Cortex of kidney (tissue), 1 donor: Measurements from ENCODE around the gene APBB1.
"Not testable (repeated sequence)": the region's sequence is repeated elsewhere in the genome, so short reads cannot be mapped to it uniquely, and the experiment has no call there.

Experiments used
- DNase-seq: peaks from one replicate; lab custom pipeline; 2025; lab: John Stamatoyannopoulos, UW

Gene APBB1

DNA sequence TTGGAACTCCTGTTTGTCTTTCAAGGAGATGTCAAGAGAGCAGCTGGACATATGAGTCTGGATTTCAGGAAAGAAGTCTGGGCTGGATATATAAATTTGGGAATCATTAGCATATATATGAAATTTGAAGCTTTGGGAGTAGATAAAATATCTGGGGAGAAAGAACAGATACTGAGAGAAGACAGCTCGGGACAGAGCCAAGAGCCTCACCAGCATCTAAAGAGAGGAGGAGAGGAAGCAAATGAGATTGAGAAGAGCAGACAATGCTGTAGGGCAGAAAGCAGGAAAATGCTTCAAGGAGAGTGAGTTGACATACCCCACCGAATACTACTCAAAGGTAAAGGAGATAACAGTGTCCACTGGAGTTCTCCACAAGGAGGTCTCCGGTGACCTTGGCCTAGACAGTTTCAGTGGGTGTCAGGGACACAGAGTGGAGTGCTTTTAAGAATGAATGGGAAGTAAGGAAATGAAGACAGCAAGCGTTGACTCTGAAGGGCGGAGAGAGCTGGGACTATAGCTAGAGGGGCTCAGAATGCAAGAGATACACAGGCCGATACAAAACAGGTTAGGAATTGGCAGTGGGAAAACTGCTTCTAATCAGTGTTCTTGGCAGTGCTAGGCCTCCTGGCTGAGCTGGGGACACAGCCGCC, 862 bp downstream of the APBB1 start:
- no peak for DNase-seq

DNA sequence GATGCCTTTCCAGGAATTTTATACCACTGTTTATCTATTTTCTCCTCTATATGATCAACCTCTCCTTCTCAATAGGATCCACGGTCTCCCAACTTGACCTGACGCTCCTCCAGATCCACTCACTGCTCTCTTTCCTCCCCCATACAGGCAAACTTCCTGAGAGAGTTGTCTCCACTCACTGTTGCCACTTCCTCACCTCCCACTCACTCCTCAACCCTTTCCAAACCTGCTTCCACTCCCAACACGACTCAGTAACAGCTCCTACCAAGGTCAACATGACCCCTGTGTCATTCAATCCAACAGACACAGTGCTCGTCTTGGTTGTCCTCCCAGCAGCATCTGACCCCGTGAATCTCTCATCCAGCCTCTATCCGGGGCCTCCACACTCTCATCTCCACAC, 3.1 kb downstream of the APBB1 start:
- DNase-seq = no peak

DNA sequence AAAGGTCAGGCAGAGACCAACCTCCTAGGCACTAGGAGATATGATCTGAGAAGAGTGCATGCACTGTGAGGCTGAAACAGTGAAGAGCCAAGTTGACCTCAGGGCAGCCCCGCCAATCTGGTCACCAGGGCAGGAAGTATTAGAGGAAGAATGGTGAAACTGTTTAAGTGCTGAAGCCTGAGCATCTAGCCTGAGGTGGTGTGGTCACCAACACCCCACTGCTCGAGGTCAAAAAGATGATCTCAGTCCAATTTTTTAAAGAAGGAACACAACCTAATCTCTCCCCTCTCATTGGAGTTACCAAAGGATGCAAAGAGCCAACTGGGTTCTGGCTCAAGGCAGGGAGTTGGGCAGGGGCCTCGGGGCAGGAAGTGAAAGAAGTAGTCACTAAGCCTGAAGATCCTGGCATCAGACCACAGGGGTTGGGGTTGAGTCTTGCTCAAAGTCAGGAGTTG, 4.0 kb downstream of the APBB1 start:
- DNase-seq = no peak

DNA sequence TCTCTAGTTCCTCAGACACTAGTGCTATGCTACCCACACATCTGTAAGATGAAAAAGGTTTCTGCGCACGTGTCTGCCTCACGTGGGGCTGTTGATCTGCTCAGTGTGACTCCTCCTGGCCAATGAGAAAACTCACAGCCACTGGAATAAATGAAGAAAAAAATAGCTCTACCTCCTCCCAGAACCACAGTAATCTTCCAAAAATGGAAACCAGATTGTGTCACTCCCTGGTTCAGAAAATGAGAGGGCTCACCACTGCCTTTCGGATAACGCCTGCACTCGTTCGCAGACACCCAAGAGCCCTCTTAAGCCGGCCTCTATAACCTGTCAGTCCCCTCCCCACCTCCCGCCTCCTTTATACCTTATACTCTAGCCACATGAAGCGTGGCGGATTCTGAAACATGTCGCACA, 5.1 kb downstream of the APBB1 start:
- DNase-seq = no peak

DNA sequence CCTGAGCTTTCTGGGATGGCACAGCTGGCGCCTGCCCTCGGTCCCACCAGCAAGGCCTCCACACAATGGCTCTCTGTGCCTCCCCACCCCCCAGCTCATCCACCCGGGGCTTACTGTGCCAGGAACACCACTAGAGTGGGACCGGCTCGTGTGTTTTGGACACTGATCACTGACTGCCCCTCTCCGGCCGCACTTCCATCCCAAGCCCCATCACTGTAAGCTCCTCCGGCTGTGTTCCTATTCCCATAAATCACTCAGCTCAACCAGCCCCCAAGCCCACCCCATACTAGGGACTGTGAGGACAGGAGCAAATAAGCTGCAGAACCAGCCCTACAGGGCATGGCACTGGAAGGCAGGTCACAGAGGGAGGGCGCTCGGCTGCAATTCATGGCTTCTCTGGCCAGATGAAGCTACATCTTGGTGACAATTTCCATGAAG, 7.3 kb downstream of the APBB1 start:
- no peak for DNase-seq

DNA sequence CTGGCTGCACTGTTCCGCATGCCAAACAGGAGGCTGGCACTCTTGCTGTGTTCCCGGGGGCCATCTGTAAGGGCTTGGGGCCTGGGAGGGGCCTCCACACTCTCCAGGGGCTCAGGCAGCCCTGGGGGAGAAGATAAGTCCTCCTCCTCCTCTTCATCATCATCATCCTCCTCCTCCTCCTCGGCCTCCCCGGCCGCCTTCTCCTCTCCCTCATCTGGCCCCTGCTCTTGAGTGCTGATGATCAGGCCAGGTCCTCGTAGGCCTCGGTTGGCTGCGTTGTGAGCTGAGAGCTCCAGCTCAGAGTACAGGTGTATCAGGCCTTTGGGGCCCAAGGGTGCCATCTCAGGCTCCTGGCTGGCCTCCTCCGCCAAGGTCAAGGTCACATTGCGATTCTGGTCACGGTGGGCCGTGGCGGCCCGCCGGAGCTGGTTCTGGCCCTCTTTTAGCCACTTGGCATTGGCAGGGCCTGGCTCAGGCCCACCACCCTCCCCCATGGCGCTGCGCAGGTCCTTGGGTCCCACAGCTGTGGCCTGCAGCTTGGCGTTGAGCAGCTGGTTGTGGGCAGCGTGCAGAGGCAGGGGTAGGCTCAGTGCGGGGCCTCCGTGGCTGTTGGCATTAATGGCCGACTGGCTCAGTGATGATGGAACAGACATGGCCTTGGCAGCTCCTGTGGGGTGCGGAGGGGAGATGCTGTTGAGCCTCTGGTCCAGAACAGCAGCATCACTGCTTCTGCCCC, 8.0 kb downstream of the APBB1 start:
- no peak for DNase-seq

DNA sequence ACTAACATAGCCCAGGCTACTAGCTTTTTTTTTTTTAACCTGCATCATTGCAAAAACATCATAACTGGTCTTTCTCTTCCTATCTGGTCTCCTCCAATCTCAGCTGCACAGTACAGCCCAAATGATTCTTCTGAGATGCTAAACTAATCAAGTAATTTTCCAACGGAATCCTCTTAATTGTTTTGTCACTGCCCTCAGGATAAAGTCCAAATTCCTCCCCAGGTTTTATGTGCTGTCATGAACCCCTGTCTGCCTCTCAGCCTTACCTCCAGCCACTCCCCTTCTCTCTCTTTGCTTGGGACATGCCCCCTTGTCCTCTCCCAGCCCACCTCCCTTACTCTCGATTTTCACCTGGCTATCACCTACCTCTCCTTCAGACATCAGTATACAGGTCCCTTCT, 12.5 kb downstream of the APBB1 start:
- no peak for DNase-seq

DNA sequence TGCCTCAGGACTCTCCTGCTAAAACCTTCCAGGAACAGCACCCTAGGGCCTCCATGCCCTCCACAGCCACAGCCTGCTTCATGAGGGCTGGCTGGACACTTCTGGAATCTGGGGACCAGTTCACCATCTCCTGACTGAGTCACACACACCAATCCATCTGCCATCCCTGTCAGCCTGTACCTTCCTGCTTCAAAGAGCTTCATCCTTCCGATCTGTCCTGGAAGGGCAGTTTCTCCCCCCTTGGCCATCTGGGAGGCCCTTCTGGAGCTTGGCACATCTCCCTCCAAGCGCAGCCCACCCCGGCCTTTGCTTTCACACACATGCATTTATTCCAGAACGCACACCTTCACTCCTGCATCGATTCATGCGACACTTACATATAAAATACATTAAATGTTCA, 13.0 kb downstream of the APBB1 start:
- no peak for DNase-seq

DNA sequence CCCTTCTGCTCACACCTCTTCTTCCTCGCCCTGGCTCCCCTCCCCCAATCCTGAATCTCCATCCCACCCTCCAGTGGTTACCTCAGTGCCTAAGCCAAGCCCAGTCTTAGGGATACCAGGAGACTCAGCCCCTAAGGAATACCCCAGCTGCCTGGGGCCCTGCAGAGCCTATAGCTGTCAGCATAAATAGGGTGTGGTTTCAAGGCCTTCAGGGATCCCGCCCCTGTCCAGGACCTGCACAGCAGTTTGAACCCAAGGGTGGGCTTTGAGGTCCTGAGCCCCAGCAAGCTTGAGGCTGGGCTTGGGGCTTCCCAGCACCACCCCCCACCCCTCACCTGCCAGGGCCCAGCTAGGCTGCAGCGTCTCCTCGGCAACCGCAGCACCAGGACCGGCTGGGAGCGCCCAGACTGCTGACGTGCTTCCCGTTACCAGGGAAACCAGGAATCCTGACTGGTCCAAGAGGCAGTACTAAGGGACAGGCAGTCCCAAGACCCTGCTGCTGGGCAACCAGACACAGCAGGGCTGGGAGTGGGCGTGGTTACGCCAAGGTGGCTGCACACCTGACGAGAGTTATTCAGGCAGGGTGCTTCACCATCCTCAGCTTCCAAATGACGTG, 13.7 kb downstream of the APBB1 start:
- no peak for DNase-seq

DNA sequence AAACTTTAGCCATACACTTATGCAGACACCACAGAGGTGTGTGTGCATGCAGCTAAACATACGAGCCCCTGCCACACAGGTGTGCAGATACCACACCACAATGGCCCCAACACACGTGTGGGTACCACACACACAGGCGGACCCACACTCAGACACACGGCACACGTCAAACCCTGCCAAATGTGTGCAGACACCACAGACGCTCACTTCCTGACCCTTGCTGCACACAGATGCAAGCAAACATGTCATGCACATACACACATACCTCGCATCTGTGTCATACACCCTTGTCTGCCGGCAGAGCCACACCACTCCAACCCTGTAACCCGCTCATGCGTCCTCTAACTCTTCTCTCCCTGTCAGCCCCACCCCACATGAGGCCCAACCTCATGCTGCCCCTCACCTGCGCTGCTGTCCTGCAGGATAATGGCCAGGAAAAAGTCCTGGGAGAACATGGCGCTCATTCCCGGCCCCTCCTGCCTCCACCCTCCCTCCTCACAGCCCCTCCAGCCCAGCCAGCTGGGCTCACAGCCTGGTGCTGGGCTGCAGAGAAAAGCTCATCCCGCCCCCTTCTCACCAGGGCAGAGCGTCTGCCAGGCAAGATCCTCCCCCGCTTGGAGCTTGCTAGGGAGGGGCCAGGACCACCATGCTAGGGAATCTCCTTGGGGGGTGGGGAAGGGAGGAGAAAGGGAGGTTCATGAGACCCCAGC, 14.4 kb downstream of the APBB1 start:
- DNase-seq = no peak

DNA sequence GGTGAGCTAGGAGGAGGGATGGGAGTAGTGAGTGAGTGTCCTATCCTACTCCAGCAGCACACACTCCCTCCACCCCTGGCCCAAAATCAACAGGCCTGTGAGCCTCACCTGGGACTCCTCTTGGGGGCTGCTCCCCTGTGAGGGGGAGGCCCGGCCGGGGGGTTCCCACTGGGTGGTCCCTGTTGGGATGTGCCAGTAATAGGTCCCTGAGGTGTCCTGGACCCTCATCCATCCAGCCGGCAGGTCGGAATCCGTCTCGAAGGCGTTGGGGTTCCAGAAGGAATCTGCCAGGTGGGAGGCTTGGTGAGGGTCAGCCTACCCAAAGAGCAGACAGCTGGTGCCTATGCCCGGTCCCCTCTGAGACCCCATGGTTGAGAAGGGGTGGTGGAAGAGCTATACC, 15.4 kb downstream of the APBB1 start:
- DNase-seq = no peak

DNA sequence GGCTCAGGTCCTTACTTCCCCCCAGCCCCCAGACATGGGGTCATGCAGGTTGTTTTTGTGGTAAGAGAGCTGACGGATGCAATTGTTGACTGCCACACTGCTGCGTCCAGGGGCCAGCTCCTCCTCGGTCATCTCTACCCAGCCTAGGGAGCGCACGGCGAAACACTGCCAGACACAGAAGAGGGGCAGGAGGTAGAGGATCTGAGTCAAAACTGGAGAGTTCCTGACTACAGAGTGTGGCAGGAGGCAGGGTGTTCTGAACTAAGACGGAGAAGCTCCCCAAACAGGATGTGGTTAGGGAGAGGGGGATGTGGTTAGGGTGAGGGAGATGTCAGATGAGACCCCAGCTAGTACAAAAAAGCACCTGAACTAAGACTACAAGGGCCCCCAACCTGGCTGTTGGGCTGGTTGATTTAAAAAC, 16.3 kb downstream of the APBB1 start:
- DNase-seq = no peak

DNA sequence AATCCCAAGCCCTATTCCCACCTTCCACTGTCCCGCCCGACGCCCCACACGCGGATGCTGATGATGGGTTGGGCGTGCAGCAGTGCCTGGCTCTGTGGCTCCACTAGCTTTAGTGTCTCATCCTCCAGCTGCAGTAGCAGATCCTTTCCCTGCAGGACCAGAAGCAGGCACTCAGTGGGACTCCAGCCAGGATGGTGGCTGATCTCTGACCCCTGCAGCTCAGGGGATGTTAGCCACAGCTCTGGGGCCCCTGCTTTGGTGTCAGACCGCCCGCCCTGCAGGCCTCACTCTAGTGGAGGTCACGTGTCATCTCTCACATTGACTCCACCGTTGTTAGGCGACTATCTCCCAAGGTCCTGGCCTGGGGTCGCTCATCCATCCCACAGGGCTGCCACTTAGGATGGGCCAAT, 16.8 kb downstream of the APBB1 start:
- no peak for DNase-seq

DNA sequence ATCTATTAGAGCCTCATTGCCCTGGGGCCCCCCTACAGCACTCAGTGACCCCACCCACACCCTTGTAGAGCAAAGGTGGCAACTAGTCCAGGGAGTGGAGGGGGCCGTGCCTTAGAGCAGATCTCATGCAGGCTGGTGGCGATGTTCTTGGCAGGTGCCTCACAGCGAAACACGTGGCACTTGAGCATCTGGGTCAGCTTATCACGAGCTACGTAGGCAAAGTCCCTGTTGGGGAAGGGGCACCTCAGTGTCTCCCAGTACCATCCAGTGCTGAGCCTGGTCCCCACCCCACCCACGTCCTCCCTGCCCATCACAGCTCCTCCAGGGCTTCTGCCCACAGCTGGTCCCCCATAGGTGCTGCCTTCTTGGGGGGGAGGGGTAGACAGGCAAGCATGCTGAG, 17.4 kb downstream of the APBB1 start:
- no peak for DNase-seq

DNA sequence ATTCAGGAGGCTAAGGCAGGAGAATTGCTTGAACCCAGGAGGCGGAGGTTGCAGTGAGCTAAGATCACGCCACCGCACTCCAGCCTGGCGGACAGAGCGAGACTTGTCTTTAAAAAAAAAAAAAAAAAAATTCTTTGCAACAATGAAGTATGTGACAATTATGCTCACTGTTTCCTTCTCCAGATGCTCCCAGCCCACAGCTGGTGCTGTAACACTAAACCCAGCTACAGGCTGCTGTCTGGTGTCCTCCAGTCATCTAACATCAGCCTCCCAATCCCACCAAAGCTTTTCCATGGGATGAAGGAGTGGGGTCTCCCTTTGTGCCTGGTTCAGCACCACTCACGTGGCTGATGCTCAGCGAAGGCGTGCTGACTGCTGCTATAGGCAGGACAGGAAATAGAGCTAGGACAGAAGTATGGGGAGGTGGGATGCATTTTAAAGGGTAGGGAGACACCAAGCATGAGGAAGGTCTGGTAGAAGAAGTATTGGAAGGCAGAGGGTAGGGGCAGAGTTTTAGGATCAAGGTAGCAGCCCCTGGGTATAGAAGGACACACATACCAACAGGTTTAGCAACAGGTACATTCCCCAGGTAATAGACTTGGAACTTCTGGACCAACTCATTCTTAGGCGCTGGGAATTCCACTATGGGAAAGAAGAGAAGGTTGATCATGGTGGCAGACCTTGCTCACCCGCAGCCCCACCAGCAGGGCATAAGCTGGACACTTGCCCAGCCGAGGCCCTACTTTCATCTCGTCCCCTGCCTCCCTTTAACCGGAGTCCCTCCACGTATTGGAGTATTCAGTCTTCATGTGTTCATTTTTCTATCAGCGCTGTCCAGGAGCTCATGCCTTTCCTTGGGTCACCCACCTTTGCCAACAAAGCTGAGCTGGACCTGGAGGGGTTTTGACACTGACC, 18.2 kb downstream of the APBB1 start:
- DNase-seq = no peak

DNA sequence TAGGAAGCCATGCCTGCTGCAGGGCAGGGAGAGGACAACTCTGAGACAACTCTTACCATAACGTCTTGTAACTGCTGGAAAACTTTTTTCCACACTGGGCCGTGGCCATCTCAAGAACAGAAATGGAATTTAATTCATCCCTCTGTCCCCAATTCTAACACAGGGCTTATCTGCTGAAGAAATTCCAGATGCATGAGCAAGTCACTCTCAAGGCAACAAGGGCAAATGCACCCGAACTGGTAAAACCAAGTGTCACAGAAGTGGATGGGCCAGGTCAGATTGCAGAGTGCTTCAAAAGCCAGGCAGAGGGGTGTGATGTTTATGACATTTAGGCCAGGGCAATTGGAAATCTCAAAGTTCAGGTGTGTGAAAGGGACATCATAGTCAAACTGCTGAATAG, 21.3 kb downstream of the APBB1 start:
- DNase-seq = no peak

DNA sequence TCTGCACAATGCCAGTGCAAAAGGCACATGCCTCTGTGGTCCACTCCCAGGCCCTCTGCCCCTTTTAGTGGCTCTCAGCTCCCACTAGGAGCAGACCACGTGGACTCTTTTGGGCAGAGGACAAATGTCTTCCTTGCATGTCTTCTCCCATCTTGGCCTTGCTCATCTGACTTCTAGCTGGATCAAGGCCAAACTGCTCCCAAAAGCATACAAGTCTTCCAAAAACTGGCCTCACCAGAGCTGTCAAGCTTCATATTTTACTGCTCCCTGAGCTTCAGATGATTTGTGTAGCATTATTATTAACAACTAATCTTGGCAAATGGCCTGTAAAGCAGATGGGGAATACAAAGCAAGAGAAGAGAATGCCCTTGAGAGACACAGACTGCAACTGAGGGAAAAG, 21.7 kb downstream of the APBB1 start:
- DNase-seq = no peak

DNA sequence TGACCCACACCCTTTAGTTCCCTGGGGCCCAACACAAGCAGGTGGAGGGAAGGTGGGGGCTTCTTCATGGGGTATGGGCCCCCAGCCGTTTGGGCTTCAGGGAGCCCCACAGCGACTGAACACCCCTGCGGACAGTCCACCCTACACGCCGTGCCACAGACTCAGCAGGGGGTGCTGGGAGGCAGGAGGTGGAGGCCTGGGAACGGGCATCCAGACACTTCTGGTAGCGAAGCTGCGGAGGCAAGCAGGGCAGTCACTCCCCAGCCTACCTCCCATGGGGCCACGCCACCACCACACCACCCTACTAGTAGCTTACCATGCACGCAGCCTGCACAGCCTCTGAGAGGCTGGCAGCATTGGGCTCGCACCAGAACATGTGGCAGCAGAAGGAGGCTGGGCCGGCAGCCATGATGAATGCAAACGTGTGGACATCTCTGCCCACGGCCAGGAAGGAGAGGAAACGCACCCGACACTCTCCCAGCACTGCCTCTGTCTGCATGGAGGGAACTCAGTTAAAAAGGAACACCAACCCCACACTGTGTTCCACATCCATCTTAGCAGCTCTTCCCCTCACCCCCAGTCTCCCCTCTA, 23.3 kb downstream of the APBB1 start:
- no peak for DNase-seq

DNA sequence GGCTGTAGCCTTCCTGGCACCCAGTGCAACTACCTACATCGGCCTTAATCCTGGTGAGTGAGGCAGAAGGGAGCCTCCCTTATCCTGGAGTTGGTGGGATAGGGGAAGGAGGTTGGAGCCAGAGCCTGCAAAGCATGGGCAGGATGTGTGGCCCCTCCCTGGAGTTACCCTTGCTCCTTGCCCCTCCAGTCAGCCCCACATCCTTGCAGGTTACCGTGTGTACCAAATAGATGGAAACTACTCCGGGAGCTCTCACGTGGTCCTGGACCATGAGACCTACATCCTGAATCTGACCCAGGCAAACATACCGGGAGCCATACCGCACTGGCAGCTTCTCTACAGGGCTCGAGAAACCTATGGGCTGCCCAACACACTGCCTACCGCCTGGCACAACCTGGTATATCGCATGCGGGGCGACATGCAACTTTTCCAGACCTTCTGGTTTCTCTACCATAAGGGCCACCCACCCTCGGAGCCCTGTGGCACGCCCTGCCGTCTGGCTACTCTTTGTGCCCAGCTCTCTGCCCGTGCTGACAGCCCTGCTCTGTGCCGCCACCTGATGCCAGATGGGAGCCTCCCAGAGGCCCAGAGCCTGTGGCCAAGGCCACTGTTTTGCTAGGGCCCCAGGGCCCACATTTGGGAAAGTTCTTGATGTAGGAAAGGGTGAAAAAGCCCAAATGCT, 24.8 kb downstream of the APBB1 start:
- no peak for DNase-seq

DNA sequence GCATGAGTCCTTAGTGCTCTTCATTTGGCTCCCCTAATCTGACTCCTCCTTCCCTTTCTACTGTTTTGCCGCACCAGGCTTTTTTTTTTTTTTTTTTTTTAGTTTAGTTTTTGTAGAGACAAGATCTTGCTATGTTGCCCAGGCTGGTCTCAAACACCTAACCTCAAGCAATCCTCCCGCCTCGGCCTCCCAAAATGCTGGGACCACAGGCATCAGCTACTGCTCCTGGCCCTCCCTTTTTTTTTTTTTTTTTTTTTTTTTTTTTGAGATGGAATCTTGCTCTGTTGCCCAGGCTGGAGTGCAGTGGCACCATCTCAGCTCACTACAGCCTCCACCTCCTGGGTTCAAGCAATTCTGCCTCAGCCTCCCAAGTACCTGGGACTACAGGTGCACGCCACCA, 26.6 kb downstream of the APBB1 start:
- not testable (repeated sequence) for DNase-seq
